Thyroid gland (tissue), 4 donors: ENCODE measurements around the gene GATAD2A. TPM values are rescaled to one million over a fixed set of nuclear protein-coding genes. Genes with fewer than 3 reads are reported as not detected.

Experiments used
- DNase-seq, 2 donors: peaks; one replicate each; pipeline ENCODE4 v3.0.0-alpha.2; 2019
- H3K27ac ChIP-seq, 3 donors: fragments of 200-600 bp; sonication (generic); 1 replicate in 2 of 3; 2 replicates in 1 of 3; pipeline ENCODE4 v1.5.1; 2016 to 2019; ENCODE audit warnings: mild to moderate bottlenecking in 1 of 3, moderate library complexity in 1 of 3
- H3K27me3 ChIP-seq: fragments of 200-600 bp; sonication (generic); one replicate; pipeline ENCODE4 v1.5.1; 2019
- H3K36me3 ChIP-seq, 2 donors: fragments of 200-600 bp; sonication (generic); one replicate each; pipeline ENCODE4 v1.5.1; 2016 to 2019
- H3K4me1 ChIP-seq, 2 donors: fragments of 200-600 bp; sonication (generic); one replicate each; pipeline ENCODE4 v1.5.1; 2017 to 2019
- H3K4me3 ChIP-seq, 3 donors: fragments of 200-600 bp; sonication (generic); replicated peaks in 1 of 3; 1 replicate in 2 of 3; 2 replicates in 1 of 3; pipeline ENCODE4 v1.5.1; 2016; ENCODE audit warnings: mild to moderate bottlenecking in 1 of 3
- H3K9me3 ChIP-seq: fragments of 200-600 bp; sonication (generic); one replicate; pipeline ENCODE4 v1.5.1; 2017
- CTCF ChIP-seq, 6 experiments: fragments of 200-600 bp in 3 of 6; fragments of 450-650 bp in 3 of 6; sonication (generic) in 3 of 6; IDR thresholded peaks; one replicate each; pipeline ENCODE4 v1.5.1; 2016 to 2019; ENCODE audit warnings: antibody characterized with exemption in 6 of 6, mild to moderate bottlenecking in 2 of 6, inconsistent platforms in 1 of 6, moderate library complexity in 1 of 6
- POLR2A ChIP-seq, 2 donors: fragments of 450-650 bp; IDR thresholded peaks; one replicate each; pipeline ENCODE4 v1.6.1; 2017; ENCODE audit warnings: antibody characterized with exemption in 2 of 2, mild to moderate bottlenecking in 2 of 2, moderate library complexity in 1 of 2
- WGBS, 2 donors: methylation state at CpG; one replicate each; pipeline ENCODE4 v1.1.5; 2017; 5-methylcytosine and 5-hydroxymethylcytosine counted together
- intact Hi-C: fragments of 100-400 bp; cut with DNase I; formaldehyde crosslinking; loops from one replicate; pipeline ENCODE4 v1.15.1; 2023
- total RNA-seq, 4 donors: library from RNA; depleted of rRNA; stranded (reverse); fragments of >200 nt; gene quantifications; one replicate each; pipeline ENCODE4 v1.2.3, GENCODE V29; 2016

Gene GATAD2A
- total RNA-seq, 4 donors from 2014 or later = 33.2 to 82.4 (median 51.8) TPM

- TF ChIP-seq POLR2A (IDR thresholded peaks at IDR 0.05) = no peak
- no peak for TF ChIP-seq CTCF (IDR thresholded peaks at IDR 0.05)
- peak; percentile 55 to 72 for DNase-seq
- H3K36me3 ChIP-seq = no peaks in the 10 kb centered on the region
- intact Hi-C loops = no loop called here
- H3K9me3 ChIP-seq = no peaks in the 10 kb centered on the region
- 2 to 28% methylated on average over 9 to 11 of the region's 74 CpGs for WGBS, 2 donors
- H3K4me1 ChIP-seq = peaks cover 25 to 26% of the 10 kb centered on the region in 2 donors
- H3K27ac ChIP-seq = no peak overlapping the region
- no peaks in the 10 kb centered on the region for H3K27me3 ChIP-seq
- peak overlapping the region in 1 of 3 donors; percentile 19 for H3K4me3 ChIP-seq
Observed at GRCh38 chr19:19540064-19540714, 134.7 kb downstream of the GATAD2A start.

- 6 to 10% methylated on average over 21 to 31 of the region's 45 CpGs for WGBS, 2 donors
- Histone ChIP-seq H3K36me3 (no peaks in the 10 kb centered on the region), H3K9me3 (no peaks in the 10 kb centered on the region), H3K4me1 (peaks cover 25 to 26% of the 10 kb centered on the region in 2 donors), H3K27me3 (no peaks in the 10 kb centered on the region), H3K4me3 (peak overlapping the region in 1 of 3 donors; percentile 19), H3K27ac (no peak overlapping the region)
- intact Hi-C loops = no loop called here
- DNase-seq = peak; percentile 41 to 47
- no peak for TF ChIP-seq CTCF (IDR thresholded peaks at IDR 0.05)
- no peak for TF ChIP-seq POLR2A (IDR thresholded peaks at IDR 0.05)
Observed at GRCh38 chr19:19540715-19541515, 135.4 kb downstream of the GATAD2A start.

GRCh38 chr19:19541616-19542015 is 136.1 kb downstream of the GATAD2A start:
- no peaks in the 10 kb centered on the region for H3K9me3 ChIP-seq
- no peak overlapping the region for H3K27ac ChIP-seq
- H3K4me1 ChIP-seq = peaks cover 25 to 26% of the 10 kb centered on the region in 2 donors
- H3K36me3 ChIP-seq = no peaks in the 10 kb centered on the region
- 90 to 91% methylated on average over 8 to 13 of the region's 16 CpGs for WGBS, 2 donors
- DNase-seq = no peak
- intact Hi-C loops = no loop called here
- TF ChIP-seq CTCF (IDR thresholded peaks at IDR 0.05) (no peak), POLR2A (IDR thresholded peaks at IDR 0.05) (no peak)
- no peak overlapping the region for H3K4me3 ChIP-seq
- H3K27me3 ChIP-seq = no peaks in the 10 kb centered on the region

GRCh38 chr19:19542507-19542906 is 137.0 kb downstream of the GATAD2A start:
- H3K4me1 ChIP-seq = peaks cover 25 to 26% of the 10 kb centered on the region in 2 donors
- DNase-seq = no peak
- H3K9me3 ChIP-seq = no peaks in the 10 kb centered on the region
- intact Hi-C loops = no loop called here
- 80 to 89% methylated on average over 12 of the region's 12 CpGs for WGBS, 2 donors
- no peak overlapping the region for H3K27ac ChIP-seq
- TF ChIP-seq CTCF (IDR thresholded peaks at IDR 0.05) = no peak
- no peak for TF ChIP-seq POLR2A (IDR thresholded peaks at IDR 0.05)
- H3K36me3 ChIP-seq = no peaks in the 10 kb centered on the region
- H3K4me3 ChIP-seq = no peak overlapping the region
- no peaks in the 10 kb centered on the region for H3K27me3 ChIP-seq

GRCh38 chr19:19543101-19543500 is 137.6 kb downstream of the GATAD2A start:
- TF ChIP-seq POLR2A (IDR thresholded peaks at IDR 0.05) = no peak
- no peak for TF ChIP-seq CTCF (IDR thresholded peaks at IDR 0.05)
- Histone ChIP-seq H3K9me3 (no peaks in the 10 kb centered on the region), H3K36me3 (no peaks in the 10 kb centered on the region), H3K27ac (no peak overlapping the region), H3K4me3 (no peak overlapping the region), H3K4me1 (peaks cover 20 to 23% of the 10 kb centered on the region in 2 donors), H3K27me3 (no peaks in the 10 kb centered on the region)
- intact Hi-C loops = no loop called here
- no peak for DNase-seq
- WGBS, 2 donors = 89 to 93% methylated on average over 3 to 12 of the region's 13 CpGs
